WTC11 (cell line): ENCODE results near the gene MYOZ1.

Source experiments
- ATF2 ChIP-seq: sonication (generic); formaldehyde crosslinking; IDR thresholded peaks from 2 replicates; pipeline ENCODE4 v1.8.1; 2022; ENCODE audit warnings: low read depth, missing genetic modification reagents, borderline replicate concordance
- CBFB ChIP-seq: sonication (generic); formaldehyde crosslinking; IDR thresholded peaks from 2 replicates; pipeline ENCODE4 v1.8.1; 2022; ENCODE audit warnings: mild to moderate bottlenecking, low read depth, missing genetic modification reagents
- CTCF ChIP-seq: fragments of 200-600 bp; IDR thresholded peaks from 2 replicates; pipeline ENCODE4 v1.8.0; 2022; ENCODE audit warnings: antibody characterized with exemption
- E2F1 ChIP-seq: sonication (generic); formaldehyde crosslinking; IDR thresholded peaks from 2 replicates; pipeline ENCODE4 v1.8.0; 2022; ENCODE audit warnings: mild to moderate bottlenecking, missing genetic modification reagents
- HMGA2 ChIP-seq: fragments of 250-450 bp; sonication (Bioruptor Pico); IDR thresholded peaks from 2 replicates; pipeline ENCODE4 v1.4.0; 2021; ENCODE audit warnings: mild to moderate bottlenecking, moderate library complexity
- MAX ChIP-seq: sonication (generic); formaldehyde crosslinking; IDR thresholded peaks from 2 replicates; pipeline ENCODE4 v1.8.0; 2022; ENCODE audit warnings: mild to moderate bottlenecking, missing genetic modification reagents
- MLX ChIP-seq: sonication (generic); formaldehyde crosslinking; IDR thresholded peaks from 2 replicates; pipeline ENCODE4 v1.8.1; 2023; ENCODE audit warnings: mild to moderate bottlenecking, missing genetic modification reagents, moderate library complexity
- NR3C1 ChIP-seq: sonication (generic); formaldehyde crosslinking; conservative IDR thresholded peaks from 2 replicates; pipeline ENCODE4 v1.8.1; 2023; ENCODE audit warnings: low read depth, mild to moderate bottlenecking, missing genetic modification reagents
- PREB ChIP-seq: sonication (generic); formaldehyde crosslinking; IDR thresholded peaks from 2 replicates; pipeline ENCODE4 v1.8.1; 2022; ENCODE audit warnings: mild to moderate bottlenecking, missing genetic modification reagents, moderate library complexity, borderline replicate concordance
- TEAD1 ChIP-seq: sonication (generic); formaldehyde crosslinking; IDR thresholded peaks from 2 replicates; pipeline ENCODE4 v1.8.0; 2022; ENCODE audit warnings: mild to moderate bottlenecking, missing genetic modification reagents
- TEAD4 ChIP-seq: sonication (generic); formaldehyde crosslinking; IDR thresholded peaks from 2 replicates; pipeline ENCODE4 v1.8.0; 2022; ENCODE audit warnings: mild to moderate bottlenecking, missing genetic modification reagents
- USF1 ChIP-seq: sonication (generic); formaldehyde crosslinking; IDR thresholded peaks from 2 replicates; pipeline ENCODE4 v1.8.0; 2022; ENCODE audit warnings: mild to moderate bottlenecking, missing genetic modification reagents
- ZNF232 ChIP-seq: sonication (generic); formaldehyde crosslinking; IDR thresholded peaks from 2 replicates; pipeline ENCODE4 v1.8.0; 2022; ENCODE audit warnings: mild to moderate bottlenecking, missing genetic modification reagents

GRCh38 chr10:73593110-73593509, 48.2 kb downstream of the MYOZ1 start:
- TF ChIP-seq CTCF (no peak), PREB (no peak), HMGA2 (CRISPR knock-in tag) (no peak), CBFB (no peak), USF1 (no peak), E2F1 (CRISPR knock-in tag) (no peak), NR3C1 (no peak), ATF2 (CRISPR knock-in tag) (no peak), TEAD1 (CRISPR knock-in tag) (no peak), MLX (no peak), MAX (CRISPR knock-in tag) (no peak), TEAD4 (CRISPR knock-in tag) (no peak), ZNF232 (CRISPR knock-in tag) (no peak)
